Mesenchymal stem cell (in vitro differentiated cells and primary cell): ENCODE measurements around the gene KDM4C.

Experiments
- DNase-seq: peaks from one replicate; pipeline ENCODE4 v3.0.0-alpha.2; 2013
- H2AFZ ChIP-seq: one replicate; pipeline ENCODE4 v1.6.1; 2013; ENCODE audit warnings: low read depth, mild to moderate bottlenecking, control low read depth, inconsistent platforms, low read length, moderate library complexity
- H2AK5ac ChIP-seq: 2 replicates; pipeline ENCODE4 v1.6.1; 2013; ENCODE audit warnings: low read length, moderate library complexity, mild to moderate bottlenecking, inconsistent platforms; ENCODE audit not compliant: severe bottlenecking
- H2BK120ac ChIP-seq: one replicate; pipeline ENCODE4 v1.6.1; 2013; ENCODE audit warnings: low read depth, mild to moderate bottlenecking, inconsistent platforms, low read length, moderate library complexity
- H2BK12ac ChIP-seq, 2 experiments: one replicate each; pipeline ENCODE4 v1.6.1; 2013; ENCODE audit warnings: inconsistent platforms in 2 of 2, low read length in 2 of 2, mild to moderate bottlenecking in 2 of 2, moderate library complexity in 2 of 2, control low read depth in 1 of 2
- H2BK15ac ChIP-seq: one replicate; pipeline ENCODE4 v1.6.1; 2013; ENCODE audit warnings: mild to moderate bottlenecking, low read depth, inconsistent platforms; ENCODE audit not compliant: poor library complexity, severe bottlenecking
- H2BK5ac ChIP-seq: 2 replicates; pipeline ENCODE4 v1.6.1; 2013; ENCODE audit warnings: low read depth, mild to moderate bottlenecking, low read length, control low read depth, inconsistent platforms; ENCODE audit not compliant: poor library complexity, severe bottlenecking
- H3K14ac ChIP-seq, 2 experiments: one replicate each; pipeline ENCODE4 v1.6.1; 2013; ENCODE audit warnings: inconsistent platforms in 2 of 2, low read length in 2 of 2, control low read depth in 1 of 2, mild to moderate bottlenecking in 1 of 2, moderate library complexity in 1 of 2
- H3K18ac ChIP-seq, 2 experiments: one replicate each; pipeline ENCODE4 v1.6.1; 2013; ENCODE audit warnings: inconsistent platforms in 2 of 2, low read length in 2 of 2, control low read depth in 1 of 2, low read depth in 1 of 2, mild to moderate bottlenecking in 1 of 2
- H3K23ac ChIP-seq, 2 experiments: one replicate each; pipeline ENCODE4 v1.6.1; 2013; ENCODE audit warnings: inconsistent platforms in 2 of 2, low read length in 2 of 2, mild to moderate bottlenecking in 2 of 2, moderate library complexity in 2 of 2, control low read depth in 1 of 2
- H3K27ac ChIP-seq: 2 replicates; pipeline ENCODE4 v1.5.1; 2013; ENCODE audit warnings: mild to moderate bottlenecking, moderate library complexity, low read length, control low read depth, inconsistent platforms; ENCODE audit not compliant: poor library complexity, severe bottlenecking
- H3K27me3 ChIP-seq, 2 experiments: 2 replicates each; pipeline versions ENCODE4 v1.6.1 to v1.7.0; 2013; ENCODE audit warnings: low read length in 2 of 2, mild to moderate bottlenecking in 2 of 2, moderate library complexity in 2 of 2, control low read depth in 1 of 2, inconsistent platforms in 1 of 2; ENCODE audit not compliant: control insufficient read depth in 1 of 2, insufficient read depth in 1 of 2
- H3K36me3 ChIP-seq, 2 experiments: 2 replicates each; pipeline versions ENCODE4 v1.6.1 to v1.7.0; 2013; ENCODE audit warnings: low read length in 2 of 2, control low read depth in 1 of 2, inconsistent platforms in 1 of 2, low read depth in 1 of 2, mild to moderate bottlenecking in 1 of 2; ENCODE audit not compliant: insufficient read depth in 2 of 2, control insufficient read depth in 1 of 2
- H3K4ac ChIP-seq, 2 experiments: one replicate each; pipeline ENCODE4 v1.6.1; 2013; ENCODE audit warnings: inconsistent platforms in 2 of 2, low read length in 2 of 2, mild to moderate bottlenecking in 2 of 2, moderate library complexity in 2 of 2, control low read depth in 1 of 2, low read depth in 1 of 2
- H3K4me1 ChIP-seq: 2 replicates; pipeline ENCODE4 v1.6.1; 2013; ENCODE audit warnings: low read depth, low read length, control low read depth; ENCODE audit not compliant: control insufficient read depth, insufficient read depth
- H3K4me2 ChIP-seq: 2 replicates; pipeline ENCODE4 v1.6.1; 2013; ENCODE audit warnings: low read length, mild to moderate bottlenecking, inconsistent platforms; ENCODE audit not compliant: poor library complexity, severe bottlenecking
- H3K4me3 ChIP-seq, 2 experiments: 2 replicates each; pipeline versions ENCODE4 v1.5.1 to v1.7.0; 2013; ENCODE audit warnings: low read length in 2 of 2, mild to moderate bottlenecking in 2 of 2, control low read depth in 1 of 2, low read depth in 1 of 2; ENCODE audit not compliant: insufficient read depth in 1 of 2
- H3K79me1 ChIP-seq: replicated peaks from 2 replicates; pipeline ENCODE4 v1.6.1; 2013; ENCODE audit warnings: mild to moderate bottlenecking, control low read depth, low read length, inconsistent platforms; ENCODE audit not compliant: poor library complexity, severe bottlenecking
- H3K9ac ChIP-seq: 2 replicates; pipeline ENCODE4 v1.7.0; 2013; ENCODE audit warnings: mild to moderate bottlenecking, low read length, moderate library complexity
- H3K9me3 ChIP-seq: 2 replicates; pipeline ENCODE4 v1.7.0; 2013; ENCODE audit warnings: mild to moderate bottlenecking, low read length; ENCODE audit not compliant: control insufficient read depth
- H4K8ac ChIP-seq: one replicate; pipeline ENCODE4 v1.6.1; 2013; ENCODE audit warnings: inconsistent platforms, mild to moderate bottlenecking, low read length, moderate library complexity
- H4K91ac ChIP-seq: one replicate; pipeline ENCODE4 v1.6.1; 2013; ENCODE audit warnings: mild to moderate bottlenecking, low read length, inconsistent platforms
- WGBS: methylation state at CpG from one replicate; pipeline ENCODE4 v1.1.7; 2013; ENCODE audit warnings: mixed read lengths; 5-methylcytosine and 5-hydroxymethylcytosine counted together

The KDM4C gene

GRCh38 chr9:7105095-7105494, 347.3 kb downstream of the KDM4C start:
- H2BK15ac ChIP-seq, result no peak overlapping the region
- no peaks in the 10 kb centered on the region for H3K79me1 ChIP-seq
- no peak overlapping the region for H3K23ac ChIP-seq
- no peak overlapping the region for H4K91ac ChIP-seq
- no peak overlapping the region for H3K4ac ChIP-seq
- H2BK12ac ChIP-seq, result no peak overlapping the region
- H3K4me2 ChIP-seq, result no peak overlapping the region
- H3K27ac ChIP-seq, result no peak overlapping the region
- no peak overlapping the region for H2BK5ac ChIP-seq
- H2AK5ac ChIP-seq, result no peak overlapping the region
- no peak overlapping the region for H2AFZ ChIP-seq
- DNase-seq, result no peak
- H3K27me3 ChIP-seq, result no peaks in the 10 kb centered on the region
- peaks cover 6 to 28% of the 10 kb centered on the region in 2 experiments for H3K36me3 ChIP-seq
- 79% methylated on average over 2 of the region's 2 CpGs for WGBS
- H3K9me3 ChIP-seq, result no peaks in the 10 kb centered on the region
- no peak overlapping the region for H3K4me3 ChIP-seq
- no peak overlapping the region for H4K8ac ChIP-seq
- H3K18ac ChIP-seq, result no peak overlapping the region
- H3K9ac ChIP-seq, result no peak overlapping the region
- peaks cover 2% of the 10 kb centered on the region for H3K4me1 ChIP-seq
- no peak overlapping the region for H3K14ac ChIP-seq
- no peak overlapping the region for H2BK120ac ChIP-seq

GRCh38 chr9:7108936-7109335, 351.2 kb downstream of the KDM4C start:
- Histone ChIP-seq H3K9me3 (no peaks in the 10 kb centered on the region), H3K4me2 (no peak overlapping the region), H3K23ac (no peak overlapping the region), H3K18ac (no peak overlapping the region), H3K36me3 (peaks cover 2 to 27% of the 10 kb centered on the region in 2 experiments), H2BK12ac (no peak overlapping the region), H3K27ac (no peak overlapping the region), H2BK120ac (no peak overlapping the region), H3K79me1 (no peaks in the 10 kb centered on the region), H3K27me3 (no peaks in the 10 kb centered on the region), H2AFZ (no peak overlapping the region), H3K4ac (no peak overlapping the region), H2AK5ac (no peak overlapping the region), H3K4me3 (no peak overlapping the region), H3K14ac (no peak overlapping the region), H4K91ac (no peak overlapping the region), H3K4me1 (no peaks in the 10 kb centered on the region), H3K9ac (no peak overlapping the region), H2BK15ac (no peak overlapping the region), H2BK5ac (no peak overlapping the region), H4K8ac (no peak overlapping the region)
- no peak for DNase-seq

DNA sequence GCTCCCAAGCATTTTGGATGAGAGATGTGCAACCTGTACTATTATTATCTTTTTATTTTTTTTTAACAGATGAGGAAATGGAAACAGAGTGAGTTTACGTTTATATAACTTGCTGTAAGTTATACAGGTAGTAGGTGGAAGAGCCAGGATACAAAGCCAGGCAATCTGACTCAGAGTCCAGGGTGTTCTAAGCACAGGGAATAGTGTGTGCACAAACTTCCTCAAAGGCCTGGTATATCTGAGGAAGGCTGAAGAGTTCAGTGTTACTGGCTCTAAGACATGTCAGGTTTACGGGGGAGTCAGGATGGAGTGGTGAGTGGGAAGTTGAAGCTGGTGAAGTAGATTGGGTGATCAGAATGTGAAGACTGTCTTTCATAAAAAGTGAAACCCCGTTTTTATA, 353.6 kb downstream of the KDM4C start:
- H4K91ac ChIP-seq, result no peak overlapping the region
- H3K27ac ChIP-seq, result no peak overlapping the region
- H2BK5ac ChIP-seq, result no peak overlapping the region
- no peak overlapping the region for H3K4ac ChIP-seq
- 100% methylated on average over 2 of the region's 3 CpGs for WGBS
- H3K79me1 ChIP-seq, result no peaks in the 10 kb centered on the region
- H2AK5ac ChIP-seq, result no peak overlapping the region
- no peak overlapping the region for H2AFZ ChIP-seq
- H3K27me3 ChIP-seq, result no peaks in the 10 kb centered on the region
- H3K4me1 ChIP-seq, result no peaks in the 10 kb centered on the region
- H2BK120ac ChIP-seq, result no peak overlapping the region
- H2BK15ac ChIP-seq, result no peak overlapping the region
- H3K14ac ChIP-seq, result no peak overlapping the region
- H2BK12ac ChIP-seq, result no peak overlapping the region
- peaks cover 0 to 4% of the 10 kb centered on the region in 2 experiments for H3K36me3 ChIP-seq
- DNase-seq, result no peak
- H3K9me3 ChIP-seq, result no peaks in the 10 kb centered on the region
- no peak overlapping the region for H3K9ac ChIP-seq
- no peak overlapping the region for H3K23ac ChIP-seq
- H3K4me3 ChIP-seq, result no peak overlapping the region
- H3K18ac ChIP-seq, result no peak overlapping the region
- no peak overlapping the region for H4K8ac ChIP-seq
- H3K4me2 ChIP-seq, result no peak overlapping the region

GRCh38 chr9:7115606-7116005, 357.8 kb downstream of the KDM4C start:
- Histone ChIP-seq H2AK5ac (no peak overlapping the region), H2BK120ac (no peak overlapping the region), H3K18ac (no peak overlapping the region), H3K14ac (no peak overlapping the region), H3K27ac (no peak overlapping the region), H3K79me1 (peaks cover 1% of the 10 kb centered on the region), H3K9ac (no peak overlapping the region), H3K23ac (no peak overlapping the region), H3K36me3 (peaks cover 0 to 4% of the 10 kb centered on the region in 2 experiments), H4K8ac (no peak overlapping the region), H2BK12ac (no peak overlapping the region), H4K91ac (no peak overlapping the region), H3K4me2 (no peak overlapping the region), H3K4me1 (no peaks in the 10 kb centered on the region), H3K4me3 (no peak overlapping the region), H2BK5ac (no peak overlapping the region), H2AFZ (no peak overlapping the region), H3K9me3 (no peaks in the 10 kb centered on the region), H2BK15ac (no peak overlapping the region), H3K27me3 (no peaks in the 10 kb centered on the region), H3K4ac (no peak overlapping the region)
- DNase-seq, result peak; percentile 18
- WGBS, result 88% methylated on average over 1 of the region's 1 CpG
